CD4-positive, alpha-beta T cell (primary cell): Measurements from ENCODE around the gene LRIT2. TPM values are rescaled to one million over a fixed set of nuclear protein-coding genes. Genes with fewer than 3 reads are reported as not detected.
A peak's percentile ranks its signal among the peaks of the same experiment; 100 is the strongest.

Source experiments
- ATAC-seq: fragments of 200-7000 bp; cut with Tn5 transposase; one replicate; pipeline ENCODE4 v1.10.0; 2022; ENCODE audit warnings: mild to moderate bottlenecking; ENCODE audit not compliant: poor library complexity
- CTCF ChIA-PET: fragments of 350-600 bp; sonication (Branson Sonifier 250); formaldehyde crosslinking; loops from one replicate; lab custom pipeline; 2021; ENCODE audit warnings: antibody characterized with exemption, inconsistent platforms; lab: Charles Lee
- POLR2A ChIA-PET: fragments of 350-600 bp; sonication (Branson Sonifier 250); formaldehyde crosslinking; loops from one replicate; lab custom pipeline; 2021; ENCODE audit warnings: antibody characterized with exemption, inconsistent platforms; lab: Charles Lee
- DNase-seq, 14 experiments: peaks; one replicate each; pipeline ENCODE4 v3.0.0-alpha.2; 2013 to 2020; ENCODE audit warnings: mixed read lengths in 2 of 14
- H3K27ac ChIP-seq, 2 donors: one replicate each; pipeline versions ENCODE4 v1.5.1 to v1.7.0; 2013; ENCODE audit warnings: low read length in 2 of 2, low read depth in 1 of 2, mild to moderate bottlenecking in 1 of 2
- H3K27me3 ChIP-seq, 2 experiments: 1 replicate in 1 of 2; 2 replicates in 1 of 2; pipeline versions ENCODE4 v1.6.1 to v1.7.0; 2013; ENCODE audit warnings: low read length in 2 of 2, control low read depth in 1 of 2, mild to moderate bottlenecking in 1 of 2, moderate library complexity in 1 of 2; ENCODE audit not compliant: insufficient read depth in 2 of 2, control insufficient read depth in 1 of 2
- H3K36me3 ChIP-seq: one replicate; pipeline ENCODE4 v1.6.1; 2013; ENCODE audit warnings: low read length, control low read depth; ENCODE audit not compliant: insufficient read depth
- H3K4me1 ChIP-seq: one replicate; pipeline ENCODE4 v1.6.1; 2013; ENCODE audit warnings: low read length, control low read depth; ENCODE audit not compliant: insufficient read depth
- H3K4me3 ChIP-seq: one replicate; pipeline ENCODE4 v1.5.1; 2013; ENCODE audit warnings: mild to moderate bottlenecking, low read length, moderate library complexity
- H3K9me3 ChIP-seq, 2 experiments: 1 replicate in 1 of 2; 2 replicates in 1 of 2; pipeline versions ENCODE4 v1.6.1 to v1.7.0; 2013; ENCODE audit warnings: low read length in 2 of 2, mild to moderate bottlenecking in 2 of 2, control low read depth in 1 of 2, moderate library complexity in 1 of 2; ENCODE audit not compliant: control insufficient read depth in 1 of 2, insufficient read depth in 1 of 2
- H3K27ac Mint-ChIP-seq: one replicate; pipeline ENCODE4 v1.8.0; 2020; ENCODE audit warnings: mixed read lengths
- H3K27me3 Mint-ChIP-seq: one replicate; pipeline ENCODE4 v1.8.0; 2021; ENCODE audit warnings: mixed read lengths
- H3K36me3 Mint-ChIP-seq: one replicate; pipeline ENCODE4 v1.8.0; 2021; ENCODE audit warnings: low read depth, mixed read lengths
- H3K4me1 Mint-ChIP-seq: one replicate; pipeline ENCODE4 v1.8.0; 2021; ENCODE audit warnings: low read depth, mixed read lengths
- H3K4me3 Mint-ChIP-seq: one replicate; pipeline ENCODE4 v1.8.0; 2020; ENCODE audit warnings: mild to moderate bottlenecking, mixed read lengths
- H3K9me3 Mint-ChIP-seq: one replicate; pipeline ENCODE4 v1.8.0; 2020; ENCODE audit warnings: mixed read lengths
- CTCF ChIP-seq: fragments of 200-600 bp; IDR thresholded peaks from one replicate; pipeline ENCODE4 v1.8.0; 2022; ENCODE audit warnings: antibody characterized with exemption, mild to moderate bottlenecking
- intact Hi-C, 2 experiments: fragments of 100-400 bp; cut with DNase I in 1 of 2; cut with micrococcal nuclease in 1 of 2; formaldehyde crosslinking; loops; one replicate each; pipeline versions ENCODE4 v1.15.1 to v1.9.0; 2023 to 2025; cut with DNase I, micrococcal nuclease
- total RNA-seq, 174 experiments: library from RNA in 2 of 174; stranded (reverse) in 2 of 174; gene quantifications; one replicate each; pipeline ENCODE4 v1.2.3 and lab custom pipeline; 2021 to 2026

The LRIT2 gene
- total RNA-seq, 2 experiments from 2014 or later, result not detected

DNA sequence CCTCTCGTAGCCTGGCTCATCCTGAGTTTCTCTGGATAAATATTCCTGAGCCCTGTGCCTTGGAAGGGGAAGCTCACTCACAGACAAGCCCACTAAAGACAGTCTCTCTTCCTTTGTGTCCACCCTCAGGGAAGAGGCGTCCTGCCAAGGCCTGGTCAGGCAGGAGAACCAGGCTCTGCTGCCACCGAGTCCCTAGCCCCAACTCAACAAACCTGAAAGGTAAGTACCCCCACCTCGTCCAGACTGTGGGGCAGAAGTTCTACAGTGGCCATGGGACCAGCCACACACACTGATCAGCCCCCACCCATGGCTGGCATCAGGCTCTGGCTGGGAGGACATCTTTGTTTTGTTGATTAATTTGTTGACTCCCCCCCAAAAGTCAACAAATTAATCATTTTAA is 49.0 kb downstream of the LRIT2 start:
- POLR2A ChIA-PET, result interaction anchor here (1.5 to 1.6 kb wide), 2 partner anchors 32 to 38 kb away, joined by 5 to 18 read pairs; partner anchors contain the start of gene GHITM
- Mint-ChIP-seq H3K36me3 (no peaks in the 10 kb centered on the region), H3K27me3 (no peaks in the 10 kb centered on the region), H3K4me1 (peaks cover 13% of the 10 kb centered on the region), H3K4me3 (no peak overlapping the region), H3K27ac (no peak overlapping the region), H3K9me3 (no peaks in the 10 kb centered on the region)
- Histone ChIP-seq H3K4me3 (no peak overlapping the region), H3K27ac (peak overlapping the region in 1 of 2 donors; percentile 68), H3K36me3 (no peaks in the 10 kb centered on the region), H3K9me3 (peaks cover 0 to 11% of the 10 kb centered on the region in 2 experiments), H3K4me1 (peaks cover 33% of the 10 kb centered on the region), H3K27me3 (no peaks in the 10 kb centered on the region)
- CTCF ChIA-PET, result no interaction called here
- intact Hi-C loops, result no loop called here
- no peak for TF ChIP-seq CTCF
- no peak for DNase-seq
- no peak for ATAC-seq

DNA sequence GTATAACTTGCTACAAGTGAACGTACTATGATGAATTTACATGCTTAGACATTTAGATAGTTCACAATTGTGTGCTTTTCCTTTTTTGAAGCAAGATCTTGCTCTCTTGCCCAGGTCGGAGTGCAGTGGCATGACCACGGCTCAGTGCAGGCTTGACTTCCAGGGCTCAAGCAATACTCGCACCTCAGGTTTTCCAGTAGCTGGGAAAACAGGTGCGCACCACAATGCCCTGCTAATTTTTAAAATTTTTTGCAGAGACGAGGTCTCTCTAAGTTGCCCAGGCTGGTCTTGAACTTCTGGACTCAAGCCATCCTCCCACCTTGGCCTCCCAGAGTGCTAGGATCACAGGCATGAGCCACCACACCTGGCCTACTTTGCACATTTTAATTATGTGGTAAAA is 49.9 kb downstream of the LRIT2 start:
- peaks cover 13% of the 10 kb centered on the region for H3K4me1 Mint-ChIP-seq
- no peak overlapping the region for H3K4me3 Mint-ChIP-seq
- intact Hi-C loops, result no loop called here
- H3K36me3 Mint-ChIP-seq, result no peaks in the 10 kb centered on the region
- no peak for ATAC-seq
- no peaks in the 10 kb centered on the region for H3K27me3 Mint-ChIP-seq
- Histone ChIP-seq H3K27ac (no peak overlapping the region), H3K36me3 (no peaks in the 10 kb centered on the region), H3K27me3 (no peaks in the 10 kb centered on the region), H3K4me1 (peaks cover 33% of the 10 kb centered on the region), H3K4me3 (no peak overlapping the region), H3K9me3 (peaks cover 0 to 4% of the 10 kb centered on the region in 2 experiments)
- no peak for DNase-seq
- no peak for TF ChIP-seq CTCF
- H3K9me3 Mint-ChIP-seq, result no peaks in the 10 kb centered on the region
- CTCF ChIA-PET, result interaction anchor here (0.6 kb wide), 1 partner anchor 20 kb away, joined by 3 read pairs; no protein-coding TSS in a partner anchor
- POLR2A ChIA-PET, result no interaction called here
- H3K27ac Mint-ChIP-seq, result no peak overlapping the region

- POLR2A ChIA-PET, result no interaction called here
- Mint-ChIP-seq H3K36me3 (no peaks in the 10 kb centered on the region), H3K27ac (peak within 1 kb of the TSS; percentile 20), H3K27me3 (no peaks in the 10 kb centered on the region), H3K4me3 (no peak within 1 kb of the TSS), H3K4me1 (peaks cover 13% of the 10 kb centered on the region), H3K9me3 (no peaks in the 10 kb centered on the region)
- TF ChIP-seq CTCF, result no peak
- Histone ChIP-seq H3K4me3 (no peak within 1 kb of the TSS), H3K27ac (no peak within 1 kb of the TSS), H3K9me3 (no peaks in the 10 kb centered on the region), H3K27me3 (no peaks in the 10 kb centered on the region), H3K36me3 (no peaks in the 10 kb centered on the region), H3K4me1 (peaks cover 25% of the 10 kb centered on the region)
- DNase-seq (no peak), ATAC-seq (no peak)
- CTCF ChIA-PET, result interaction anchor here (1.1 kb wide), 1 partner anchor 35 kb away, joined by 3 read pairs; the partner anchor contains the start of gene GHITM
- intact Hi-C loops, result no loop called here
Observed at GRCh38 chr10:84173501-84173929, 51.8 kb downstream of the LRIT2 start, which contains the start of gene GPR15LG. GPR15LG (plus strand) TSS chr10:84173801; CDS start chr10:84173852, 51 bp downstream.
